Endothelial cell of umbilical vein (primary cell): ENCODE results near the gene RBM4.

Source experiments
- CTCF ChIP-seq, 2 donors: IDR thresholded peaks; 1 replicate in 1 of 2; 2 replicates in 1 of 2; pipeline ENCODE4 v1.5.1; 2011; ENCODE audit warnings: low read length in 2 of 2, mild to moderate bottlenecking in 2 of 2, moderate library complexity in 2 of 2, control low read depth in 1 of 2, inconsistent platforms in 1 of 2, low read depth in 1 of 2; ENCODE audit not compliant: insufficient read depth in 1 of 2; ENCODE audit errors: extremely low read depth in 1 of 2
- EZH2 ChIP-seq: IDR thresholded peaks from 2 replicates; pipeline ENCODE4 v1.6.1; 2012; ENCODE audit warnings: borderline replicate concordance, low read depth, mild to moderate bottlenecking, moderate library complexity, low read length, inconsistent platforms; ENCODE audit not compliant: severe bottlenecking
- MAX ChIP-seq: IDR thresholded peaks from 2 replicates; pipeline ENCODE4 v1.6.1; 2011; ENCODE audit not compliant: insufficient read depth, insufficient read length
- MYC ChIP-seq: IDR thresholded peaks from one replicate; pipeline ENCODE4 v1.6.1; 2011; ENCODE audit warnings: mild to moderate bottlenecking, low read depth, low read length
- POLR2A ChIP-seq: IDR thresholded peaks from 2 replicates; pipeline ENCODE4 v1.6.1; 2012; ENCODE audit warnings: low read depth, mild to moderate bottlenecking, control low read depth, low read length
- POLR2AphosphoS5 ChIP-seq: IDR thresholded peaks from 2 replicates; pipeline ENCODE4 v1.6.1; 2012; ENCODE audit warnings: low read depth, mild to moderate bottlenecking, control low read depth, low read length, moderate library complexity; ENCODE audit not compliant: insufficient read depth

DNA sequence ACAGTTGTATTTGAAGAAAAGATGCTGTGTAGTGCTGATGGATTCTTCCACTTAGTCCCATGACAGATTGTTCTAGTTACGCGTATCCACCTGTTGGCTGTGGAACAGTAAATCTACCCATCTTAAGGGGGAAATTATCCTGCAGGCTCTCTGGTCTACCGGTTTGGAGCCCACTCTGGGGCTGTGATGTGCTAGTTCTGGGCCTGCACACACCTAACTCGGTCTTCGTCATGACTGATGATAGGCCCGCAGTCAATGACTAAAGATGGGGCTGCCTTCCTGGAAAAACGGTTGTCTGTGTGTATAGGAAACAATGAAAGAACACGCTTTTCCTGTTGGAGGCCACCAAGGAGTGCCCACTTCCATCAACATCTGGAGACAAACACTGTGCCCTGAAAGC, 45.4 kb downstream of the RBM4 start:
- TF ChIP-seq CTCF (IDR thresholded peaks at IDR 0.05; ENCODE audit: extremely low read depth in 1 of 2, insufficient read depth in 1 of 2, low read depth in 1 of 2, low read length in 2 of 2) = no peak
- no peak for TF ChIP-seq POLR2A
- TF ChIP-seq MYC = no peak
- TF ChIP-seq MAX = no peak
- no peak for TF ChIP-seq EZH2
- TF ChIP-seq POLR2AphosphoS5 = no peak
